Measurements from ENCODE around the gene RPRD1A.

RPRD1A gene

GRCh38 chr18:35973650-35974049, 93.7 kb downstream of the RPRD1A start:
- in situ Hi-C loops (cut with HindIII; ENCODE audit: low sequenced_read_pairs) = loop anchor here (25.0 kb wide), 1 partner anchor 561 kb away; no protein-coding TSS in a partner anchor

GRCh38 chr18:35972197-35973000, 95.0 kb downstream of the RPRD1A start, which contains the start of gene RMP24:
TSS of gene RMP24 (plus strand) at chr18:35972679.
- in situ Hi-C loops (cut with HindIII; ENCODE audit: low sequenced_read_pairs) = loop anchor here (25.0 kb wide), 1 partner anchor 560 kb away; no protein-coding TSS in a partner anchor

- in situ Hi-C loops (cut with HindIII; ENCODE audit: low sequenced_read_pairs) = loop anchor here (25.0 kb wide), 1 partner anchor 559 kb away; no protein-coding TSS in a partner anchor
Observed at GRCh38 chr18:35971661-35972196, 95.6 kb downstream of the RPRD1A start.

- in situ Hi-C loops (cut with HindIII; ENCODE audit: low sequenced_read_pairs) = loop anchor here (25.0 kb wide), 1 partner anchor 557 kb away; no protein-coding TSS in a partner anchor
Observed at GRCh38 chr18:35969676-35970075, 97.7 kb downstream of the RPRD1A start.

DNA sequence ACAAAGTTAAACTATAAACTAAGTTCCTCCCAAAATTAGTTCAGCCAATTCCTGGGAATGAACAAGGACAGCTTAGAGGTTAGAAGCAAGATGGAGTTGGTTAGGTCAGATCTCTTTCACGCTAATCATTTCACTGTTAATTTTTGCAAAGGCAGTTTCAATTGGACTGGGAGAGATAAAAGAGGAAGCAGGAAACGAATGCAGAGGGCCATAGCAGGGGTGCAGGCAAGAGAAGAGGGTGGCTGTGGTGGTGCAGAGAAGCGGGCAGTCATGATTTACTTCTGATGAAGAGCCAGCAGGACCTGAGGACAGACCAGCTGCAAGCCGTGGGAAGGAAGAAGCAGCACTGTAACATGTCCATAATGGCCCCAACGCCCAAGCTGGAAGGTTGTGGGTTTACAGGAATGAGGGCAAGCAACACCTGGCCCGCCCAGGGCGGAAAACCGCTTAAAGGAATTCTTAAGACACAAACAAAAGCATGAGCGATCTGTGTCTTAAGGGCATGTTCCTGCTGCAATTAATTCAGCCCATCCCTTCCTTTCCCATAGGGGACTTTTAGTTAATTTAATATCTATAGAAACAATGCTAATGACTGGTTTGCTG, 99.0 kb downstream of the RPRD1A start:
- in situ Hi-C loops (cut with HindIII; ENCODE audit: low sequenced_read_pairs) = loop anchor here (25.0 kb wide), 1 partner anchor 556 kb away; no protein-coding TSS in a partner anchor

DNA sequence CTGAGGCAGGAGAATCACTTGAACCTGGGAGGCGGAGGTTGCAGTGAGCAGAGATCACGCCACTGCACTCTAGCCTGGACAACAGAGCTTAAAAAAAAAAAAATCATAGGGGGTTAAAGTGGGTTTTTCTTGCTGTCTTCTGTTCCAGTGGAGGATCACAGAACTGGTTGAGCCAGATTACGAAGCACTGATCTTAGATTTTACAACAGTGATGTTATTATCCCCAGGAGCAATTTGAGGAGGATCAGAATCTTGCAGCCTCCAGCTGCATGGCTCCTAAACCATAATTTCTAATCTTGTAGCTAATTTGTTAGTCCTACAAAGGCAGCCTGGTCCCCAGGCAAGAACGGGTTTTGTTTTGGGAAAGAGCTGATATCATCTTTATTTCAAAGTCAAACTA, 99.5 kb downstream of the RPRD1A start:
- in situ Hi-C loops (cut with HindIII; ENCODE audit: low sequenced_read_pairs) = loop anchor here (25.0 kb wide), 1 partner anchor 556 kb away; no protein-coding TSS in a partner anchor

- in situ Hi-C loops (cut with HindIII; ENCODE audit: low sequenced_read_pairs) = loop anchor here (25.0 kb wide), 1 partner anchor 552 kb away; no protein-coding TSS in a partner anchor
Observed at GRCh38 chr18:35964319-35964718, 103.0 kb downstream of the RPRD1A start.

DNA sequence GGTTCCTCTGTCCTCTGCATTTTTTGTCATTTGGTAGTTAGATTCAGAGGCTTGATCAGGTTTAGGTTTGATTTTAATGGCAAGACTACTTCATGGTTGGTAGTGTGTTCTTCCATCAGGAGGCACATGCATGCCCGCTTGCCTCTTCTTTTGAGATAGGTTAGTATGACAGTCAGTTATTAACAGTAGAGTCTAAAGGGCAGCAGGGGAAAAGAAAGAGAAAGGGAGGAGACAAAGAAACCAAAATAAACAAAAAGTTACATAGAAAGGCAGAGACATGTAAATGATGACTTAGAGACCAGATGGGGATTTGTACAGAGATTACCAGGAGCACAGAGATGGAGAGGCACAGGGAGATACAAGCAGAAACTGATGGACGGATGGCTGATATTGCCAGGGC, 105.0 kb downstream of the RPRD1A start:
- in situ Hi-C loops (cut with HindIII; ENCODE audit: low sequenced_read_pairs) = loop anchor here (25.0 kb wide), 1 partner anchor 550 kb away; no protein-coding TSS in a partner anchor

- in situ Hi-C loops (cut with HindIII; ENCODE audit: low sequenced_read_pairs) = loop anchor here (25.0 kb wide), 1 partner anchor 544 kb away; no protein-coding TSS in a partner anchor
Observed at GRCh38 chr18:35956226-35956625, 111.1 kb downstream of the RPRD1A start.

DNA sequence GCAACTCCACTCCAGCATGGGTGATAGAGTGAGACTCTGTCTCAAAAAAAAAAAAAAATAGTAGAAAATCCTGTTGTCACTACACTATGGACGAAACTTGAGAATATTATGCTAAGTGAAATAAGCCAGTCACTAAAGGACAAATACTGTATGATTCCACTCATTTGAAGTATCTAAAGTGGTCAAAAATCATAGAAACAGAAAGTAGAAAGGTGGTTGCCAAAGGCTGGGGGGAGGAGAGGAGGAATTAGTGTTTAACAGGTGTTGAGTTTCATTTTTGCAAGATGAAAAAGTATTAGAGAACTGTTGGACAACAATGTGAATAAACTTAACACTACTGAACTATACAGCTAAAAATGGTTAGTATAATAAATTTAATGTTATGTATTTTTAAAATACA, 113.7 kb downstream of the RPRD1A start:
- in situ Hi-C loops (cut with HindIII; ENCODE audit: low sequenced_read_pairs) = loop anchor here (25.0 kb wide), 1 partner anchor 541 kb away; no protein-coding TSS in a partner anchor

GRCh38 chr18:35950628-35950982, 116.8 kb downstream of the RPRD1A start:
- in situ Hi-C loops (cut with HindIII; ENCODE audit: low sequenced_read_pairs) = loop anchor here (25.0 kb wide), 1 partner anchor 538 kb away; no protein-coding TSS in a partner anchor

GRCh38 chr18:35949903-35950627, 117.3 kb downstream of the RPRD1A start:
- in situ Hi-C loops (cut with HindIII; ENCODE audit: low sequenced_read_pairs) = loop anchor here (25.0 kb wide), 1 partner anchor 538 kb away; no protein-coding TSS in a partner anchor

DNA sequence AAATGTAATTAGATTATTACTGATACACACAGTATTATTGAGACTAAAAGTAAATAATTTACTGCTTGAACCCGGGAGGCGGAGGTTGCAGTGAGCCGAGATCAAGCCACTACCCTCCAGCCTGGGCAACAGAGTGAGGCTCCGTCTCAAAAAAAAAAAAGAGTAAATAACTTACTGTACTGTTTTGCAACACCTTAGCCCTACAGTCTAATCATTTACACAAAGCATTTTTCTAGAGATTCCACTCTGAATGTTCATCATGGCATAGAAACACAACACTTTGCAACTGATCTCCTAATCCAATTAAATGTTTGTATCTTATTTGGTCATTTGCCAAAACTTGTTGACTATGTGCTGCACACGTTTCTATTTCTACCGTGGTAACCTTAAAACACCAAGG, 118.3 kb downstream of the RPRD1A start:
- in situ Hi-C loops (cut with HindIII; ENCODE audit: low sequenced_read_pairs) = no loop called here

- in situ Hi-C loops (cut with HindIII; ENCODE audit: low sequenced_read_pairs) = no loop called here
Observed at GRCh38 chr18:35948080-35948479, 119.3 kb downstream of the RPRD1A start.

- in situ Hi-C loops (cut with HindIII; ENCODE audit: low sequenced_read_pairs) = no loop called here
Observed at GRCh38 chr18:35942661-35943060, 124.7 kb downstream of the RPRD1A start.

GRCh38 chr18:35942133-35942532, 125.2 kb downstream of the RPRD1A start:
- in situ Hi-C loops (cut with HindIII; ENCODE audit: low sequenced_read_pairs) = no loop called here

DNA sequence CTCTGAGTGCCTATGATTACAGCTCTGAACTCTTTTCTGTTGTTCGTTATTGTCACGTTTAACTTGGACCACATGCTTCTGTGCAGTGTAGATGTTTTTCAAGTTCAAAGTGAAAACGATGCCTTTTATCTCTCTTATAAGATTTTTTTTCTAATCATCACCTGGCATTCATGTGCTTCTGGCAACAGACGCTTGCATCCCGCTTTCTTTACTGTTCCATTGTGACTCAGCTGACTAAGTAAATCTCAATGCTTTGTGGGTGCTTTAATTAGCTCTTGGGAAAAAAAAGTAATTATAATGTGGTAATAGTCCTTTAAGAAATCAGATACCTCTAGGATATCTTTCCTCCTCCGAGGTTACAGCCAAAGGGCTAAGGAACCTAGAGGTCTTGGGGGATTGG, 126.1 kb downstream of the RPRD1A start:
- in situ Hi-C loops (cut with HindIII; ENCODE audit: low sequenced_read_pairs) = no loop called here
